C4-2B (cell line): ENCODE results near the gene PTGS2.

Experiments
- CTCF ChIP-seq: fragments of 450-650 bp; conservative IDR thresholded peaks from 2 replicates; pipeline ENCODE4 v1.5.1; 2017; ENCODE audit warnings: mild to moderate bottlenecking
- ZFX ChIP-seq: fragments of 450-650 bp; IDR thresholded peaks from 2 replicates; pipeline ENCODE4 v1.6.1; 2017

- TF ChIP-seq ZFX (no peak), CTCF (no peak)
These were observed 1.6 kb upstream of the PTGS2 start for GRCh38 chr1:186681801-186682200.
